Endometrial microvascular endothelial cells (primary cell): Measurements from ENCODE around the gene AP4M1. TPM values are rescaled to one million over a fixed set of nuclear protein-coding genes. Genes with fewer than 3 reads are reported as not detected.

Source experiments
- in situ Hi-C: cut with HindIII; loops from 2 replicates; pipeline ENCODE4 v1.10.0; 2017; ENCODE audit warnings: low sequenced_read_pairs, low pct_unique_long_range_greater_than_20kb; ENCODE audit errors: inconsistent ontology term
- total RNA-seq: library from RNA; depleted of rRNA; stranded (reverse); fragments of >200 nt; gene quantifications from one replicate; pipeline ENCODE4 v1.2.3, GENCODE V29; 2015; ENCODE audit errors: inconsistent ontology term

AP4M1 gene
- total RNA-seq, 1 donor from 2014 or later, result 54.1 TPM

GRCh38 chr7:100152937-100153666, 51.7 kb downstream of the AP4M1 start:
- in situ Hi-C loops, result no loop called here

GRCh38 chr7:100153708-100154535, 52.5 kb downstream of the AP4M1 start:
- in situ Hi-C loops, result no loop called here

- in situ Hi-C loops, result no loop called here
Observed at GRCh38 chr7:100154651-100155491, 53.4 kb downstream of the AP4M1 start.

GRCh38 chr7:100155553-100156317, 54.3 kb downstream of the AP4M1 start:
- in situ Hi-C loops, result no loop called here

GRCh38 chr7:100156331-100157068, 55.1 kb downstream of the AP4M1 start:
- in situ Hi-C loops, result no loop called here

GRCh38 chr7:100157069-100157333, 55.6 kb downstream of the AP4M1 start:
- in situ Hi-C loops, result no loop called here

GRCh38 chr7:100157334-100158228, 56.1 kb downstream of the AP4M1 start:
- in situ Hi-C loops, result no loop called here

Other genes starting within 250 kb of the AP4M1 start
- not detected for gene OR2AE1, start 224.6 kb upstream of the AP4M1 start, total RNA-seq
- 25.3 TPM for gene TRIM4, start 182.1 kb upstream of the AP4M1 start, total RNA-seq
- gene GJC3, start 172.0 kb upstream of the AP4M1 start, total RNA-seq, result 2.0 TPM
- not detected for gene AZGP1, start 125.6 kb upstream of the AP4M1 start, total RNA-seq
- gene ZKSCAN1, start 86.0 kb upstream of the AP4M1 start, total RNA-seq, result 13.8 TPM
- 6.0 TPM for gene ZSCAN21, start 51.9 kb upstream of the AP4M1 start, total RNA-seq
- 14.9 TPM for gene ZNF3, start 19.9 kb upstream of the AP4M1 start, total RNA-seq
- 158 TPM for gene COPS6, start 12.7 kb upstream of the AP4M1 start, total RNA-seq
- gene MCM7, start 246 bp upstream of the AP4M1 start, total RNA-seq, result 168 TPM
- 101 TPM for gene TAF6, start 17.7 kb downstream of the AP4M1 start, total RNA-seq
- 28.3 TPM for gene CNPY4, start 18.0 kb downstream of the AP4M1 start, total RNA-seq
- gene MBLAC1, start 25.3 kb downstream of the AP4M1 start, total RNA-seq, result 5.1 TPM
- gene LAMTOR4, start 47.3 kb downstream of the AP4M1 start, total RNA-seq, result 170 TPM
- gene TRAPPC14, start 57.1 kb downstream of the AP4M1 start, total RNA-seq, result 8.5 TPM
- 4.2 TPM for gene GAL3ST4, start 67.0 kb downstream of the AP4M1 start, total RNA-seq
- gene GPC2, start 75.7 kb downstream of the AP4M1 start, total RNA-seq, result 0.09 TPM
- gene STAG3, start 76.3 kb downstream of the AP4M1 start, total RNA-seq, result not detected
- not detected for gene PVRIG, start 118.3 kb downstream of the AP4M1 start, total RNA-seq
- not detected for gene SPDYE3, start 206.1 kb downstream of the AP4M1 start, total RNA-seq